K562 (cell line): Measurements from ENCODE around the gene SHISA5. TPM values are rescaled to one million over a fixed set of nuclear protein-coding genes. Genes with fewer than 3 reads are reported as not detected.

Source experiments
- ATAC-seq: fragments of 200-7000 bp; cut with Tn5 transposase; 3 replicates; pipeline ENCODE4 v1.9.1; 2020; ENCODE audit warnings: moderate library complexity
- BruUV-seq: library from RNA; stranded (reverse); fragments of 400-500 nt; replicated peaks from 2 replicates; lab custom pipeline; 2021; lab: Mats Ljungman, UMichigan
- CTCF ChIA-PET: fragments of 300-600 bp; formaldehyde crosslinking; extraction: SDS; loops from one replicate; lab custom pipeline; 2021; ENCODE audit warnings: low intra/inter-chr PET ratio; lab: Yijun Ruan, JAX
- POLR2A ChIA-PET: fragments of 300-600, 350-650 bp; sonication (Branson Sonifier 250); formaldehyde crosslinking; extraction: SDS; loops from one replicate; lab custom pipeline; 2021; ENCODE audit warnings: antibody characterized with exemption, inconsistent platforms; lab: Yijun Ruan, JAX
- DNase-seq, 4 experiments: peaks; one replicate each; pipeline versions ENCODE4 v3.0.0 to v3.0.0-alpha.2; 2011 to 2018; ENCODE audit warnings: low spot score in 3 of 4, mixed read lengths in 3 of 4; ENCODE audit errors: extremely low read depth in 1 of 4
- FAIRE-seq: peaks from 2 replicates; lab custom pipeline; 2011; peaks lifted over from hg19 to GRCh38; lab: Jason Lieb, UNC
- H2AFZ ChIP-seq: 2 replicates; pipeline ENCODE4 v1.6.0; 2011; ENCODE audit warnings: low read depth, low read length, control low read depth, inconsistent platforms
- H3K27ac ChIP-seq: fragments of 200-600 bp; 3 replicates; pipeline ENCODE4 v1.8.0; 2011; ENCODE audit warnings: low read depth, mild to moderate bottlenecking, control low read depth, inconsistent platforms, low read length, moderate library complexity, mixed read lengths; ENCODE audit errors: extremely low read depth
- H3K27me3 ChIP-seq, 2 experiments: fragments of 300-600 bp in 1 of 2; 2 replicates in 1 of 2; 3 replicates in 1 of 2; pipeline versions ENCODE4 v1.6.0 to v1.8.0; 2011; ENCODE audit warnings: inconsistent platforms in 2 of 2, low read length in 2 of 2, mild to moderate bottlenecking in 1 of 2, mixed read lengths in 1 of 2, moderate library complexity in 1 of 2; ENCODE audit not compliant: control insufficient read depth in 2 of 2, insufficient read depth in 2 of 2
- H3K36me3 ChIP-seq: fragments of 300-600 bp; 3 replicates; pipeline ENCODE4 v1.8.0; 2011; ENCODE audit warnings: mild to moderate bottlenecking, low read length, inconsistent platforms; ENCODE audit not compliant: control insufficient read depth, insufficient read depth
- H3K4me1 ChIP-seq, 2 experiments: fragments of 200-600 bp in 1 of 2; replicated peaks in 1 of 2; 2 replicates in 1 of 2; 3 replicates in 1 of 2; pipeline versions ENCODE4 v1.5.1 to v1.8.0; 2011; ENCODE audit warnings: inconsistent platforms in 2 of 2, low read length in 2 of 2, mild to moderate bottlenecking in 1 of 2, mixed read lengths in 1 of 2, moderate library complexity in 1 of 2; ENCODE audit not compliant: control insufficient read depth in 2 of 2, insufficient read depth in 2 of 2
- H3K4me2 ChIP-seq: 2 replicates; pipeline ENCODE4 v1.6.1; 2011; ENCODE audit warnings: low read length, control low read depth, inconsistent platforms, mixed read lengths; ENCODE audit not compliant: insufficient read depth
- H3K4me3 ChIP-seq: fragments of 200-600 bp; sonication (generic), shearing (Covaris generic); 2 replicates; pipeline ENCODE4 v1.5.1; 2016; ENCODE audit warnings: control low read depth, inconsistent platforms
- H3K79me2 ChIP-seq: fragments of 200-600 bp; 3 replicates; pipeline ENCODE4 v1.8.0; 2011; ENCODE audit warnings: low read length, inconsistent platforms; ENCODE audit not compliant: control insufficient read depth, insufficient read depth
- H3K9ac ChIP-seq, 2 experiments: 2 replicates each; pipeline versions ENCODE4 v1.6.0 to v1.6.1; 2011; ENCODE audit warnings: low read depth in 2 of 2, low read length in 2 of 2, control low read depth in 1 of 2, inconsistent platforms in 1 of 2, mild to moderate bottlenecking in 1 of 2, mixed read lengths in 1 of 2; ENCODE audit not compliant: insufficient read depth in 1 of 2
- H3K9me1 ChIP-seq: one replicate; pipeline ENCODE4 v1.6.0; 2011; ENCODE audit warnings: inconsistent platforms, mild to moderate bottlenecking, low read length, moderate library complexity; ENCODE audit not compliant: control insufficient read depth, insufficient read depth
- H3K9me3 ChIP-seq: replicated peaks from 2 replicates; pipeline ENCODE4 v1.5.1; 2011; ENCODE audit warnings: low read depth, low read length, inconsistent platforms; ENCODE audit not compliant: control insufficient read depth, insufficient read depth
- H4K20me1 ChIP-seq: replicated peaks from 2 replicates; pipeline ENCODE4 v1.6.1; 2011; ENCODE audit warnings: low read length, inconsistent platforms, mixed read lengths; ENCODE audit not compliant: control insufficient read depth, insufficient read depth
- CHD2 ChIP-seq: IDR thresholded peaks from 2 replicates; pipeline ENCODE4 v1.6.1; 2011; ENCODE audit warnings: low read depth, low read length
- OTX1 ChIP-seq: fragments of 450-650 bp; formaldehyde crosslinking; IDR thresholded peaks from 2 replicates; pipeline ENCODE4 v1.4.0; 2022; ENCODE audit warnings: mild to moderate bottlenecking
- RBM17 ChIP-seq: fragments of 200-400 bp; formaldehyde crosslinking; IDR thresholded peaks from 2 replicates; pipeline ENCODE4 v1.6.1; 2017; ENCODE audit warnings: low read depth, mild to moderate bottlenecking, low read length, borderline replicate concordance
- ZBTB33 ChIP-seq: sonication (generic); formaldehyde crosslinking; IDR thresholded peaks from 2 replicates; pipeline ENCODE4 v1.8.1; 2023; ENCODE audit warnings: mild to moderate bottlenecking, missing genetic modification reagents
- ZFP1 ChIP-seq: fragments of 450-650 bp; formaldehyde crosslinking; IDR thresholded peaks from 2 replicates; pipeline ENCODE4 v1.4.0; 2020; ENCODE audit warnings: mild to moderate bottlenecking, mixed read lengths
- ZNF766 ChIP-seq: fragments of 200-800 bp; sonication (Bioruptor generic); conservative IDR thresholded peaks from 2 replicates; pipeline ENCODE4 v1.6.1; 2016; ENCODE audit warnings: missing genetic modification characterization, missing compliant biosample characterization
- WGBS: fragments of 100-300 bp; shearing (Covaris generic); methylation state at CpG from one replicate; pipeline ENCODE4 v1.1.6; 2016; ENCODE audit warnings: low coverage, mixed read lengths; ENCODE audit not compliant: insufficient coverage; ENCODE audit errors: missing lambda C conversion rate; 5-methylcytosine and 5-hydroxymethylcytosine counted together
- in situ Hi-C: fragments of 300-500 bp; cut with MboI; formaldehyde crosslinking; loops from 4 replicates; pipeline ENCODE4 v1.15.0; 2018; ENCODE audit warnings: inconsistent platforms, mixed read lengths
- intact Hi-C: fragments of 100-400 bp; cut with micrococcal nuclease; formaldehyde crosslinking; loops from 2 replicates; pipeline ENCODE4 v1.14.2; 2022
- polyA plus RNA-seq, 8 experiments: library from polyadenylated mRNA; depleted of rRNA in 4 of 8; stranded (reverse) in 5 of 8; unstranded in 3 of 8; fragments of >200 nt; fragmentation: Nextera tagmentation in 2 of 8; fragmentation: Illumina TruSeq in 1 of 8; extraction: Ambion mirVana in 2 of 8; extraction: Trizol in 1 of 8; gene quantifications; 2 replicates each; pipeline versions ENCODE4 v1.2.1 to v1.2.3, GENCODE V29; 2011 to 2014; ENCODE audit warnings: inconsistent platforms in 1 of 8, missing spikeins in 1 of 8
- total RNA-seq, 7 experiments: library from RNA; depleted of rRNA in 6 of 7; stranded (reverse); fragments of >200 nt in 6 of 7; fragmentation: Illumina TruSeq in 2 of 7; extraction: Trizol in 2 of 7; gene quantifications; 2 replicates each; pipeline versions ENCODE4 v1.2.1 to v1.2.3, GENCODE V29; 2011 to 2021; ENCODE audit warnings: low replicate concordance in 1 of 7

SHISA5 gene
- total and polyA plus RNA-seq, 9 of the 15 experiments (the other 6 are each of a cell fraction or from before 2014, with no cell fraction given) = 8.4 to 85.8 (median 56.1) TPM

GRCh38 chr3:48543271-48543866 is 39.4 kb upstream of the SHISA5 start (continued):
- no peak for TF ChIP-seq OTX1 (CRISPR knock-in tag)
- no peak for TF ChIP-seq RBM17
- TF ChIP-seq CHD2 = no peak

- DNase-seq (no peak), ATAC-seq (no peak), FAIRE-seq (no peak)
- Histone ChIP-seq H3K36me3 (peaks cover 66% of the 10 kb centered on the region), H3K27ac (no peak overlapping the region), H3K27me3 (no peaks in the 10 kb centered on the region), H3K4me2 (no peak overlapping the region), H3K9ac (peak overlapping the region in 1 of 2 experiments; percentile 52; a peak in 1 of 4 replicates), H3K4me1 (no peaks in the 10 kb centered on the region), H3K9me1 (peaks cover 4% of the 10 kb centered on the region), H3K4me3 (no peak overlapping the region), H2AFZ (no peak overlapping the region), H3K9me3 (no peaks in the 10 kb centered on the region), H4K20me1 (no peaks in the 10 kb centered on the region), H3K79me2 (no peaks in the 10 kb centered on the region)
- CTCF ChIA-PET = no interaction called here
- no TSS peak for BruUV-seq
- 88% methylated on average over 12 of the region's 12 CpGs for WGBS
- POLR2A ChIA-PET = no interaction called here
- in situ Hi-C loops (no loop called here), intact Hi-C loops (no loop called here)
- TF ChIP-seq ZBTB33 (CRISPR knock-in tag) = peak; percentile 20; the same call in 1 of the 2 replicates
- TF ChIP-seq ZFP1 (CRISPR knock-in tag) = no peak
- no peak for TF ChIP-seq ZNF766 (CRISPR knock-in tag)
These were observed 34.5 kb upstream of the SHISA5 start for GRCh38 chr3:48538451-48538850.
